Adrenal gland (tissue), 12 donors: Measurements from ENCODE around the gene PPP6R2. TPM values are rescaled to one million over a fixed set of nuclear protein-coding genes. Genes with fewer than 3 reads are reported as not detected.
"Not testable (repeated sequence)": the region's sequence is repeated elsewhere in the genome, so short reads cannot be mapped to it uniquely, and the experiment has no call there.

Experiments used
- DNase-seq, 7 donors: peaks; one replicate each; pipeline ENCODE4 v3.0.0-alpha.2; 2019 to 2020
- H3K27ac ChIP-seq, 5 donors: fragments of 200-600 bp; sonication (generic) in 4 of 5; 1 replicate in 3 of 5; 2 replicates in 2 of 5; pipeline versions ENCODE4 v1.5.1 to v1.8.0; 2016 to 2020; ENCODE audit warnings: mild to moderate bottlenecking in 1 of 5
- H3K27me3 ChIP-seq: fragments of 200-600 bp; 2 replicates; pipeline ENCODE4 v1.8.0; 2021
- H3K36me3 ChIP-seq, 2 donors: fragments of 200-600 bp; replicated peaks in 1 of 2; 1 replicate in 1 of 2; 2 replicates in 1 of 2; pipeline versions ENCODE4 v1.5.1 to v1.8.0; 2018 to 2022
- H3K4me1 ChIP-seq, 2 donors: fragments of 200-600 bp; replicated peaks in 1 of 2; 1 replicate in 1 of 2; 2 replicates in 1 of 2; pipeline versions ENCODE4 v1.5.1 to v1.8.0; 2018 to 2021
- H3K4me3 ChIP-seq, 4 donors: fragments of 200-600 bp; sonication (generic) in 3 of 4; one replicate each; pipeline ENCODE4 v1.5.1; 2016 to 2018
- H3K9me3 ChIP-seq, 3 donors: fragments of 200-600 bp; sonication (generic) in 1 of 3; replicated peaks in 1 of 3; 1 replicate in 2 of 3; 2 replicates in 1 of 3; pipeline versions ENCODE4 v1.5.1 to v1.8.0; 2016 to 2021
- CTCF ChIP-seq, 6 experiments: fragments of 450-650 bp in 4 of 6; fragments of 200-600 bp in 2 of 6; sonication (generic) in 1 of 6; IDR thresholded peaks; 1 replicate in 5 of 6; 2 replicates in 1 of 6; pipeline versions ENCODE4 v1.5.1 to v1.8.0; 2016 to 2021; ENCODE audit warnings: antibody characterized with exemption in 6 of 6, mild to moderate bottlenecking in 2 of 6, moderate library complexity in 1 of 6
- POLR2A ChIP-seq, 2 donors: fragments of 450-650 bp; IDR thresholded peaks; one replicate each; pipeline ENCODE4 v1.6.1; 2017; ENCODE audit warnings: antibody characterized with exemption in 2 of 2, mild to moderate bottlenecking in 2 of 2, moderate library complexity in 1 of 2
- WGBS, 4 donors: extraction: QIAGEN DNeasy Blood & Tissue Kit in 2 of 4; methylation state at CpG; one replicate each; pipeline versions ENCODE4 v1.1.5 to v1.1.7; 2013 to 2017; 5-methylcytosine and 5-hydroxymethylcytosine counted together
- intact Hi-C, 2 donors: fragments of 100-400 bp; cut with DNase I; formaldehyde crosslinking; loops; one replicate each; pipeline versions ENCODE4 v1.14.1 to v1.15.0; 2022 to 2023
- polyA plus RNA-seq, 3 donors: library from polyadenylated mRNA; stranded (reverse); fragments of 200-250 nt in 2 of 3; fragments of 350-450 nt in 1 of 3; fragmentation: Illumina TruSeq in 1 of 3; extraction: RNeasy Lipid Tissue Mini Kit (QIAGEN cat#74804) in 1 of 3; gene quantifications; one replicate each; pipeline ENCODE4 v1.2.3, GENCODE V29; 2013 to 2014
- total RNA-seq, 9 donors: library from RNA; depleted of rRNA in 4 of 9; stranded (reverse); fragments of >200 nt in 4 of 9; fragments of 120-200 nt in 1 of 9; fragmentation: NEBNext Ultra II Directional in 1 of 9; extraction: Animal tissue kit (Norgen Biotek cat#: 25700) in 1 of 9; gene quantifications; one replicate each; pipeline versions ENCODE4 v1.1.0 to v1.2.4, GENCODE V29; 2013 to 2023
- donor health status: healthy with polysubstance abuse.
- donor health status: Bipolar disorder and iron deficiency.
- donor health status: DM: yes; HTN: yes; CAD: no.
- donor health status: DM: no; HTN: no; CAD: no.
- donor health status: DM: no; HTN: no; CAD: no.
- donor health status: DM: yes; HTN: yes; CAD: no.

Gene PPP6R2
- total and polyA plus RNA-seq, 12 donors, result 19.6 to 129 (median 73.0) TPM

- DNase-seq, result no peak
- H3K4me3 ChIP-seq, result no peak overlapping the region
- H3K9me3 ChIP-seq, result no peaks in the 10 kb centered on the region
- no peak overlapping the region for H3K27ac ChIP-seq
- TF ChIP-seq POLR2A (IDR thresholded peaks at IDR 0.05), result no peak
- TF ChIP-seq CTCF (IDR thresholded peaks at IDR 0.05), result no peak
- no peaks in the 10 kb centered on the region for H3K4me1 ChIP-seq
- intact Hi-C loops, result no loop called here
- WGBS, 4 donors, result 83 to 87% (median 85%) methylated on average over 5 of the region's 5 CpGs
- H3K27me3 ChIP-seq, result no peaks in the 10 kb centered on the region
- H3K36me3 ChIP-seq, result peaks cover 0 to 34% of the 10 kb centered on the region in 2 donors
Observed at GRCh38 chr22:50376085-50376651, 33.0 kb downstream of the PPP6R2 start.

GRCh38 chr22:50381021-50381555 lies 38.0 kb downstream of the PPP6R2 start:
- H3K9me3 ChIP-seq, H3K4me1 ChIP-seq, intact Hi-C loops, H3K27me3 ChIP-seq, DNase-seq, H3K4me3 ChIP-seq: not testable (repeated sequence)
- Histone ChIP-seq H3K36me3 (peaks cover 0 to 12% of the 10 kb centered on the region in 2 donors), H3K27ac (peak overlapping the region in 1 of 5 donors; percentile 15)
- 85 to 93% (median 88%) methylated on average over 7 to 15 of the region's 15 CpGs for WGBS, 4 donors

GRCh38 chr22:50396751-50397370 lies 53.7 kb downstream of the PPP6R2 start:
- WGBS, 4 donors, result 65 to 81% (median 71%) methylated on average over 6 of the region's 6 CpGs
- Histone ChIP-seq H3K4me3 (no peak overlapping the region), H3K27ac (peak overlapping the region in 1 of 5 donors; percentile 13), H3K4me1 (peaks cover 0 to 6% of the 10 kb centered on the region in 2 donors), H3K36me3 (peaks cover 0 to 16% of the 10 kb centered on the region in 2 donors), H3K9me3 (no peaks in the 10 kb centered on the region), H3K27me3 (no peaks in the 10 kb centered on the region)
- no peak for TF ChIP-seq CTCF (IDR thresholded peaks at IDR 0.05)
- no peak for TF ChIP-seq POLR2A (IDR thresholded peaks at IDR 0.05)
- intact Hi-C loops, result no loop called here
- no peak for DNase-seq

GRCh38 chr22:50397371-50398060 lies 54.4 kb downstream of the PPP6R2 start:
- H3K9me3 ChIP-seq, H3K27me3 ChIP-seq, intact Hi-C loops, H3K4me3 ChIP-seq, H3K4me1 ChIP-seq, DNase-seq: not testable (repeated sequence)
- Histone ChIP-seq H3K36me3 (peaks cover 0 to 16% of the 10 kb centered on the region in 2 donors), H3K27ac (peak overlapping the region in 1 of 5 donors; percentile 13)
- 69 to 93% (median 86%) methylated on average over 3 of the region's 4 CpGs for WGBS, 4 donors
